ENCODE results near the gene NR1D2. TPM values are rescaled to one million over a fixed set of nuclear protein-coding genes. Genes with fewer than 3 reads are reported as not detected.

NR1D2 gene
- total RNA-seq, 3 donors from 2014 or later (not counting 1 experiment from before 2014, with no cell fraction given): 72.5 to 94.2 (median 92.1) TPM

- no peaks in the 10 kb centered on the region for H3K27me3 Mint-ChIP-seq (ENCODE audit: low read depth in 2 of 2)
- Histone ChIP-seq H3K27me3 (ENCODE audit: control insufficient read depth, insufficient read depth, low read length) (no peaks in the 10 kb centered on the region), H3K4me1 (ENCODE audit: control insufficient read depth, insufficient read depth, low read length) (no peaks in the 10 kb centered on the region), H3K9me3 (ENCODE audit: control insufficient read depth, insufficient read depth, low read length) (no peaks in the 10 kb centered on the region), H3K4me3 (ENCODE audit: low read length) (no peak overlapping the region), H3K36me3 (ENCODE audit: control insufficient read depth, insufficient read depth, low read length) (no peaks in the 10 kb centered on the region), H3K27ac (ENCODE audit: low read length) (no peak overlapping the region)
- H3K4me3 Mint-ChIP-seq: no peak overlapping the region
- intact Hi-C loops (cut with micrococcal nuclease): loop anchor here (5.0 kb wide), 1 partner anchor 1462 kb away; no protein-coding TSS in a partner anchor
- ATAC-seq (no peak), DNase-seq (no peak)
- H3K4me1 Mint-ChIP-seq: peaks cover 0 to 4% of the 10 kb centered on the region in 2 donors
- no peak overlapping the region for H3K27ac Mint-ChIP-seq
- TF ChIP-seq CTCF (IDR thresholded peaks at IDR 0.05): no peak
- no peaks in the 10 kb centered on the region for H3K9me3 Mint-ChIP-seq
- no peaks in the 10 kb centered on the region for H3K36me3 Mint-ChIP-seq
- 98% methylated on average over 3 of the region's 3 CpGs for WGBS (ENCODE audit: insufficient coverage)
Measured at GRCh38 chr3:23984934-23985333, 39.8 kb downstream of the NR1D2 start.

- no peak for DNase-seq
- no peaks in the 10 kb centered on the region for H3K4me1 ChIP-seq (ENCODE audit: control insufficient read depth, insufficient read depth, low read length)
- H3K9me3 ChIP-seq (ENCODE audit: control insufficient read depth, insufficient read depth, low read length): no peaks in the 10 kb centered on the region
- intact Hi-C loops (cut with micrococcal nuclease): loop anchor here (5.0 kb wide), 1 partner anchor 1461 kb away; no protein-coding TSS in a partner anchor
- H3K36me3 ChIP-seq (ENCODE audit: control insufficient read depth, insufficient read depth, low read length): no peaks in the 10 kb centered on the region
- WGBS (ENCODE audit: insufficient coverage): 80% methylated on average over 1 of the region's 1 CpG
- no peaks in the 10 kb centered on the region for H3K27me3 ChIP-seq (ENCODE audit: control insufficient read depth, insufficient read depth, low read length)
- Mint-ChIP-seq H3K36me3 (no peaks in the 10 kb centered on the region), H3K9me3 (no peaks in the 10 kb centered on the region), H3K4me3 (no peak overlapping the region), H3K27me3 (ENCODE audit: low read depth in 2 of 2) (no peaks in the 10 kb centered on the region), H3K4me1 (peaks cover 0 to 3% of the 10 kb centered on the region in 2 donors), H3K27ac (no peak overlapping the region)
- no peak for TF ChIP-seq CTCF (IDR thresholded peaks at IDR 0.05)
- no peak for ATAC-seq
- H3K27ac ChIP-seq (ENCODE audit: low read length): no peak overlapping the region
- H3K4me3 ChIP-seq (ENCODE audit: low read length): no peak overlapping the region
Measured at GRCh38 chr3:23985747-23986544, 40.9 kb downstream of the NR1D2 start.

- intact Hi-C loops (cut with micrococcal nuclease): loop anchor here (5.0 kb wide), 1 partner anchor 1460 kb away; no protein-coding TSS in a partner anchor
- H3K27ac Mint-ChIP-seq: no peak overlapping the region
- no peak for DNase-seq
- Histone ChIP-seq H3K27me3 (ENCODE audit: control insufficient read depth, insufficient read depth, low read length) (no peaks in the 10 kb centered on the region), H3K36me3 (ENCODE audit: control insufficient read depth, insufficient read depth, low read length) (no peaks in the 10 kb centered on the region), H3K4me1 (ENCODE audit: control insufficient read depth, insufficient read depth, low read length) (no peaks in the 10 kb centered on the region), H3K27ac (ENCODE audit: low read length) (no peak overlapping the region), H3K4me3 (ENCODE audit: low read length) (no peak overlapping the region), H3K9me3 (ENCODE audit: control insufficient read depth, insufficient read depth, low read length) (no peaks in the 10 kb centered on the region)
- no peak for TF ChIP-seq CTCF (IDR thresholded peaks at IDR 0.05)
- WGBS (ENCODE audit: insufficient coverage): 59% methylated on average over 7 of the region's 8 CpGs
- H3K4me3 Mint-ChIP-seq: no peak overlapping the region
- no peaks in the 10 kb centered on the region for H3K27me3 Mint-ChIP-seq (ENCODE audit: low read depth in 2 of 2)
- H3K9me3 Mint-ChIP-seq: no peaks in the 10 kb centered on the region
- H3K4me1 Mint-ChIP-seq: peaks cover 7 to 13% of the 10 kb centered on the region in 2 donors
- ATAC-seq: no peak
- H3K36me3 Mint-ChIP-seq: no peaks in the 10 kb centered on the region
Measured at GRCh38 chr3:23987356-23987755, 42.3 kb downstream of the NR1D2 start.
